Measurements from ENCODE around the gene ZDHHC14. TPM values are rescaled to one million over a fixed set of nuclear protein-coding genes. Genes with fewer than 3 reads are reported as not detected.

The ZDHHC14 gene
- total RNA-seq, 4 donors from 2014 or later = 6.2 to 20.6 (median 15.1) TPM

DNA sequence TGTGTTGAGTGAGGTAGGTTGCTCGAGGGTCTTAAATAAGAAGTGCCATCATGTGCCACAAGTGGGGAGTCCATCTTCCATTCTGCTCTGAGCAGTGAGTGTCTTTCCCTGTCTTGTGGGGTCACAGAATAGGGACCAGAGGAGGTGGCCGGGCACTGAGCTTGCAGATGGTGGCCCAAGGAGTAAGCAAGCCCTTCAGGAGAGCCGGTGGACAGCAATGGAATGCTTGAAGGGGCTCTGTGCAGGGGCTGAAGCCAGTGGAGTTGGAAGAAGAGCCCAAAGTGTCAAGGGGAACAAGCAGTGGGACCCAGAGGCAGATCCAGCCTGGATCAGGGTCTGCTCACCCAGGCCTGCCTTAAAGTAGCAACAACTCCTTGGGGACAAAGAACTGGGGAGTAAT is 228.6 kb downstream of the ZDHHC14 start:
- Histone ChIP-seq H3K27me3 (no peaks in the 10 kb centered on the region), H3K9me3 (no peaks in the 10 kb centered on the region), H3K4me3 (replicated peaks in 1 of 3) (no peak overlapping the region), H3K36me3 (no peaks in the 10 kb centered on the region), H3K4me1 (no peaks in the 10 kb centered on the region), H3K27ac (no peak overlapping the region)
- no peak for DNase-seq
- WGBS, 2 donors = 96% methylated on average over 3 of the region's 3 CpGs
- no peak for TF ChIP-seq POLR2A (IDR thresholded peaks at IDR 0.05)
- TF ChIP-seq, protein P1, sequence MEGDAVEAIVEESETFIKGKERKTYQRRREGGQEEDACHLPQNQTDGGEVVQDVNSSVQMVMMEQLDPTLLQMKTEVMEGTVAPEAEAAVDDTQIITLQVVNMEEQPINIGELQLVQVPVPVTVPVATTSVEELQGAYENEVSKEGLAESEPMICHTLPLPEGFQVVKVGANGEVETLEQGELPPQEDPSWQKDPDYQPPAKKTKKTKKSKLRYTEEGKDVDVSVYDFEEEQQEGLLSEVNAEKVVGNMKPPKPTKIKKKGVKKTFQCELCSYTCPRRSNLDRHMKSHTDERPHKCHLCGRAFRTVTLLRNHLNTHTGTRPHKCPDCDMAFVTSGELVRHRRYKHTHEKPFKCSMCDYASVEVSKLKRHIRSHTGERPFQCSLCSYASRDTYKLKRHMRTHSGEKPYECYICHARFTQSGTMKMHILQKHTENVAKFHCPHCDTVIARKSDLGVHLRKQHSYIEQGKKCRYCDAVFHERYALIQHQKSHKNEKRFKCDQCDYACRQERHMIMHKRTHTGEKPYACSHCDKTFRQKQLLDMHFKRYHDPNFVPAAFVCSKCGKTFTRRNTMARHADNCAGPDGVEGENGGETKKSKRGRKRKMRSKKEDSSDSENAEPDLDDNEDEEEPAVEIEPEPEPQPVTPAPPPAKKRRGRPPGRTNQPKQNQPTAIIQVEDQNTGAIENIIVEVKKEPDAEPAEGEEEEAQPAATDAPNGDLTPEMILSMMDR (IDR thresholded peaks at IDR 0.05) = no peak
- intact Hi-C loops (cut with DNase I) = no loop called here

DNA sequence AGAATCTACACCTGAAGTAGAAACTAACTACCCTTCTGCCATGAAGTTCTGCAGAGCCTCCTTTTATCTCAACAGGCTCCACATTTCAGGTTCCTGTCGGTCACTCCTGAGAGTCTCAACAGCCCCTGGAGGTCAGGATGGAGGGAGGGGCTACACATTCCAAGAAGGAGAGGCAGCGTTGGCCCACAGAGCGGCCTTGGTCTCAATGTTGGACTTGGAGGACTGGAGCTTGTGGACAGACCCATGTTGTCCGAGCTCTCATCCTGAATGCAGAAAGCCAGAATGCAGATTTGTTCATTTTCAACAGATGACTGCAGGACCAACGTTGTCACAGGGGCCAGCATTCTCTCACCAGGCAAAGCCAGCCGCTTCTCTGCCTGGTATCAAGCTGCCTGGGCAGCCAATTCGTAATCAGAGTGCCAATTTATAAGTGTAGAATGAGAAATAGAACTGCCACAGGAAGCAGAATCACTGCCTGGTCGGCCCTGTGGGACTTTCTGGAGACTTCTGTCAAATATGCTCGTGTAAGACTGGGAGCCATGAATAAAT is 229.5 kb downstream of the ZDHHC14 start:
- Histone ChIP-seq H3K4me1 (peaks cover 0 to 1% of the 10 kb centered on the region in 2 donors), H3K27me3 (no peaks in the 10 kb centered on the region), H3K4me3 (replicated peaks in 1 of 3) (no peak overlapping the region), H3K9me3 (no peaks in the 10 kb centered on the region), H3K36me3 (no peaks in the 10 kb centered on the region), H3K27ac (no peak overlapping the region)
- intact Hi-C loops (cut with DNase I) = no loop called here
- no peak for TF ChIP-seq POLR2A (IDR thresholded peaks at IDR 0.05)
- TF ChIP-seq, protein P1 (IDR thresholded peaks at IDR 0.05) = no peak
- DNase-seq = no peak
- whole genome bisulfite sequencing, 2 donors = 86 to 87% methylated on average over 9 of the region's 9 CpGs

DNA sequence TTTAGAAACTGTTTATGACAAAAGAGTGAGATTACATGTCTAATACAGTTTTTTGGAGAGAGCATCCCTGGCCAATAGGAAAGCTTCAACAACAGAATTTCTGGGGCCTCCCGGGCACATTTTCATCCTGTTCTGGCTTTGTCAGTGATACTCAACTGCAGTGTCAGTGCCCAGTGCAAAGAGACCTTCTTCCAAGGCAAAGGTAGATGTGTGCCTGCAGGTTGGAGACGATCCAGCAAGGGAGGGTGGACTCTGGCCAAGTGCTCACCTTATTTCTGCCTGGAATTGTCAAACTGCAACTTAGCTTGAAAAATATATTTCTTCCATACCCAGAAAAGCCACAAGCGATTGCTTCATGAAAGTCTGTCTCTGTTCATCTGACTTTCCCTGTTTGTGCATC is 230.4 kb downstream of the ZDHHC14 start:
- WGBS, 2 donors = 66 to 68% methylated on average over 3 of the region's 3 CpGs
- H3K4me3 ChIP-seq (replicated peaks in 1 of 3) = no peak overlapping the region
- TF ChIP-seq, protein P1 (IDR thresholded peaks at IDR 0.05) = no peak
- no peak for TF ChIP-seq POLR2A (IDR thresholded peaks at IDR 0.05)
- no peaks in the 10 kb centered on the region for H3K27me3 ChIP-seq
- intact Hi-C loops (cut with DNase I) = no loop called here
- peaks cover 0 to 5% of the 10 kb centered on the region in 2 donors for H3K4me1 ChIP-seq
- no peak overlapping the region for H3K27ac ChIP-seq
- DNase-seq = no peak
- H3K9me3 ChIP-seq = no peaks in the 10 kb centered on the region
- H3K36me3 ChIP-seq = no peaks in the 10 kb centered on the region

DNA sequence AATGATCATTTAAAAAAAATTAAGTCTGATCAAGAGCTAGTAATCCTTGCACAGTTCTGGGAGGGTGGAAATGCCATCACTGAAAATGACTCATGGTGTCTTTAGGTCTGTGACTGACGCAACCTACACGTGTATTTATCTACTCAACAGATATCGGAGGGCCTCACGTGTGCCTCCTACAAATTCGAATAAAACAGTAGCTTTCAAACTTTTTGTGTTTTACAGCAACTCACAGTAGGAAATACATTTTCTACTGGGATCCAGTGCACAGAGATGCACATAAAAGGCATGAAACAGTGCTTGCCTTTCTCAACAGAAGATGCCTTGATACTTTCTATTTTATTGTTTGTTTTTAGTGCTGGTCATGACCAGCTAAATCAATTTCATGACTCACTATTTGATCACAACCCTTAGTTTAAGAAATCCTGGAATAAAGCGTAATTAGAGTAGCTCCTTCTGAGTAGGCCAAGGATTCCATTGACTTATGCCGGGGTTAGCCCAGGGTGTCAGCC is 232.1 kb downstream of the ZDHHC14 start:
- no peak overlapping the region for H3K4me3 ChIP-seq (replicated peaks in 1 of 3)
- H3K36me3 ChIP-seq = no peaks in the 10 kb centered on the region
- H3K4me1 ChIP-seq = peaks cover 0 to 5% of the 10 kb centered on the region in 2 donors
- DNase-seq = no peak
- intact Hi-C loops (cut with DNase I) = no loop called here
- no peak overlapping the region for H3K27ac ChIP-seq
- no peak for TF ChIP-seq POLR2A (IDR thresholded peaks at IDR 0.05)
- TF ChIP-seq, protein P1 (IDR thresholded peaks at IDR 0.05) = no peak
- no peaks in the 10 kb centered on the region for H3K9me3 ChIP-seq
- H3K27me3 ChIP-seq = no peaks in the 10 kb centered on the region
- whole genome bisulfite sequencing, 2 donors = 92 to 94% methylated on average over 7 of the region's 7 CpGs

DNA sequence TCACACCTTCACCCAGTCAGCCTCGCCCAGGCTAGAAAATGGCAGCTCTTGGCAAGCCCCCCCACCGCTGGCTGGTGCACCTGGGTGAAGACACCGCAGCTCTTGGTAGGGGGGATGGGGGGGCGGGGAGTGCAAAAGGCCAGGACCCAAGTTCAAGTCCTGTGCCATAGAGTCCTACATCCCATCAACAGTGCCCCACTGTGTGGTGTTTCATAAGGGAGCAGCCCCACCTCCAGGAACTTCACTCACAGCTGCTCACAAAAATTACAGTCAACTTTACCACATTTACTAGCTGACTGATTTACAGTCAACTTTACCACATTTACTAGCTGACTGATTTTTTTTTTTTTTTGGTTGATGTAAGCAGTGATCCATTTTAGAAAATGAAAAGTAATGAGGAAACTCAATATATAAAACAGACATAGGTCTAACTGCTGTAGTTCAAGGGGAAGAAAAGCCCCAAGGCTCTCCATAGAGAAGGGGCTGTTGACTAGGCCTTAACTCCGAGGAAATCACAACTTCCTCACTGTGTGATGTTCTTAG is 233.1 kb downstream of the ZDHHC14 start:
- 96 to 97% methylated on average over 5 of the region's 5 CpGs for WGBS, 2 donors
- TF ChIP-seq, protein P1 (IDR thresholded peaks at IDR 0.05) = no peak
- TF ChIP-seq POLR2A (IDR thresholded peaks at IDR 0.05) = no peak
- H3K27me3 ChIP-seq = no peaks in the 10 kb centered on the region
- DNase-seq = no peak
- H3K36me3 ChIP-seq = no peaks in the 10 kb centered on the region
- peaks cover 0 to 5% of the 10 kb centered on the region in 2 donors for H3K4me1 ChIP-seq
- H3K9me3 ChIP-seq = no peaks in the 10 kb centered on the region
- no peak overlapping the region for H3K4me3 ChIP-seq (replicated peaks in 1 of 3)
- no peak overlapping the region for H3K27ac ChIP-seq
- intact Hi-C loops (cut with DNase I) = no loop called here

All from thyroid gland (tissue), 4 donors.